Caco-2 (cell line): ENCODE results near the gene ADGRL3. TPM values are rescaled to one million over a fixed set of nuclear protein-coding genes. Genes with fewer than 3 reads are reported as not detected.

Source experiments
- BruUV-seq: library from RNA; stranded (reverse); fragments of 400-500 nt; replicated peaks from 2 replicates; lab custom pipeline; 2021; lab: Mats Ljungman, UMichigan
- CTCF ChIA-PET: fragments of 300-600 bp; sonication (Branson Sonifier 250); formaldehyde crosslinking; loops from one replicate; lab custom pipeline; 2022; ENCODE audit warnings: antibody characterized with exemption; lab: Charles Lee
- POLR2A ChIA-PET: fragments of 300-600 bp; sonication (Branson Sonifier 250); formaldehyde crosslinking; loops from one replicate; lab custom pipeline; 2022; ENCODE audit warnings: antibody characterized with exemption; lab: Charles Lee
- DNase-seq, 2 experiments: peaks; one replicate each; pipeline versions ENCODE4 v3.0.0 to v3.0.0-alpha.2; 2020 to 2022
- H3K27me3 ChIP-seq: replicated peaks from 2 replicates; pipeline ENCODE4 v1.6.0; 2011; ENCODE audit warnings: low read length; ENCODE audit not compliant: control insufficient read depth, insufficient read depth
- H3K36me3 ChIP-seq: 2 replicates; pipeline ENCODE4 v1.5.1; 2011; ENCODE audit warnings: low read length; ENCODE audit not compliant: control insufficient read depth, insufficient read depth
- H3K4me1 ChIP-seq: fragments of 250-450 bp; sonication (Bioruptor Pico); 2 replicates; pipeline ENCODE4 v1.5.1; 2020; ENCODE audit warnings: mild to moderate bottlenecking
- H3K4me3 ChIP-seq: 2 replicates; pipeline ENCODE4 v1.5.1; 2011; ENCODE audit warnings: low read depth, mild to moderate bottlenecking, control low read depth, low read length
- H3K9me3 ChIP-seq: fragments of 250-450 bp; sonication (Bioruptor Pico); 2 replicates; pipeline ENCODE4 v1.5.1; 2020; ENCODE audit warnings: mild to moderate bottlenecking, moderate library complexity
- H3K27ac Mint-ChIP-seq: one replicate; pipeline ENCODE4 v1.8.0; 2022; ENCODE audit warnings: mixed read lengths; ENCODE audit not compliant: unreplicated experiment
- H3K27me3 Mint-ChIP-seq: one replicate; pipeline ENCODE4 v1.8.0; 2022; ENCODE audit warnings: mixed read lengths; ENCODE audit not compliant: insufficient read depth, unreplicated experiment
- H3K36me3 Mint-ChIP-seq: one replicate; pipeline ENCODE4 v1.8.0; 2022; ENCODE audit warnings: mild to moderate bottlenecking, mixed read lengths; ENCODE audit not compliant: insufficient read depth, unreplicated experiment
- H3K4me1 Mint-ChIP-seq: one replicate; pipeline ENCODE4 v1.8.0; 2022; ENCODE audit warnings: low read depth, mixed read lengths; ENCODE audit not compliant: unreplicated experiment
- H3K4me3 Mint-ChIP-seq: one replicate; pipeline ENCODE4 v1.8.0; 2022; ENCODE audit warnings: mild to moderate bottlenecking, moderate library complexity, mixed read lengths; ENCODE audit not compliant: unreplicated experiment
- H3K9me3 Mint-ChIP-seq: one replicate; pipeline ENCODE4 v1.8.0; 2022; ENCODE audit warnings: mixed read lengths; ENCODE audit not compliant: unreplicated experiment
- CTCF ChIP-seq, 2 experiments: fragments of 200-600 bp in 1 of 2; IDR thresholded peaks; 1 replicate in 1 of 2; 2 replicates in 1 of 2; pipeline versions ENCODE4 v1.5.1 to v1.8.0; 2011 to 2022; ENCODE audit warnings: antibody characterized with exemption in 1 of 2, control low read depth in 1 of 2, inconsistent platforms in 1 of 2, low read depth in 1 of 2, low read length in 1 of 2, mild to moderate bottlenecking in 1 of 2, moderate library complexity in 1 of 2; ENCODE audit not compliant: insufficient read depth in 1 of 2, severe bottlenecking in 1 of 2, unreplicated experiment in 1 of 2
- intact Hi-C: fragments of 100-400 bp; cut with micrococcal nuclease; formaldehyde crosslinking; loops from one replicate; pipeline ENCODE4 v1.10.0; 2022; ENCODE audit not compliant: unreplicated experiment
- total RNA-seq: library from RNA; stranded (reverse); gene quantifications from 2 replicates; pipeline ENCODE4 v1.2.3, GENCODE V29; 2022

The ADGRL3 gene
- total RNA-seq, 1 experiment from 2014 or later: 1.5 TPM

GRCh38 chr4:62018537-62018936 lies 818.4 kb downstream of the ADGRL3 start:
- Mint-ChIP-seq H3K4me3 (no peak overlapping the region), H3K9me3 (no peaks in the 10 kb centered on the region), H3K27ac (no peak overlapping the region), H3K4me1 (no peaks in the 10 kb centered on the region), H3K36me3 (no peaks in the 10 kb centered on the region), H3K27me3 (no peaks in the 10 kb centered on the region)
- Histone ChIP-seq H3K36me3 (no peaks in the 10 kb centered on the region), H3K9me3 (no peaks in the 10 kb centered on the region), H3K27me3 (no peaks in the 10 kb centered on the region), H3K4me3 (no peak overlapping the region), H3K4me1 (no peaks in the 10 kb centered on the region)
- intact Hi-C loops: no loop called here
- ChIA-PET CTCF (no interaction called here), POLR2A (no interaction called here)
- DNase-seq: no peak
- no peak for TF ChIP-seq CTCF (IDR thresholded peaks at IDR 0.05; ENCODE audit: insufficient read depth in 1 of 2, low read depth in 1 of 2, low read length in 1 of 2, severe bottlenecking in 1 of 2, unreplicated experiment in 1 of 2)
- no TSS peak for BruUV-seq

- no peaks in the 10 kb centered on the region for H3K4me1 ChIP-seq
These were observed 823.5 kb downstream of the ADGRL3 start for GRCh38 chr4:62023633-62024032.

GRCh38 chr4:62028745-62029144 lies 828.6 kb downstream of the ADGRL3 start:
- intact Hi-C loops: no loop called here
- Mint-ChIP-seq H3K4me3 (no peak overlapping the region), H3K27me3 (no peaks in the 10 kb centered on the region), H3K4me1 (no peaks in the 10 kb centered on the region), H3K27ac (no peak overlapping the region), H3K36me3 (no peaks in the 10 kb centered on the region), H3K9me3 (no peaks in the 10 kb centered on the region)
- no TSS peak for BruUV-seq
- POLR2A ChIA-PET: no interaction called here
- TF ChIP-seq CTCF (IDR thresholded peaks at IDR 0.05; ENCODE audit: insufficient read depth in 1 of 2, low read depth in 1 of 2, low read length in 1 of 2, severe bottlenecking in 1 of 2, unreplicated experiment in 1 of 2): no peak
- no peaks in the 10 kb centered on the region for H3K9me3 ChIP-seq
- H3K36me3 ChIP-seq: no peaks in the 10 kb centered on the region
- CTCF ChIA-PET: no interaction called here
- no peak overlapping the region for H3K4me3 ChIP-seq
- no peaks in the 10 kb centered on the region for H3K4me1 ChIP-seq
- no peak for DNase-seq
- no peaks in the 10 kb centered on the region for H3K27me3 ChIP-seq

More at GRCh38 chr4:62023633-62024032, 823.5 kb downstream of the ADGRL3 start:
- H3K4me1 Mint-ChIP-seq: no peaks in the 10 kb centered on the region
- H3K36me3 Mint-ChIP-seq: no peaks in the 10 kb centered on the region
- intact Hi-C loops: no loop called here
- H3K4me3 Mint-ChIP-seq: no peak overlapping the region
- ChIA-PET POLR2A (no interaction called here), CTCF (no interaction called here)
- H3K9me3 ChIP-seq: no peaks in the 10 kb centered on the region
- no peak for DNase-seq
- TF ChIP-seq CTCF (IDR thresholded peaks at IDR 0.05; ENCODE audit: insufficient read depth in 1 of 2, low read depth in 1 of 2, low read length in 1 of 2, severe bottlenecking in 1 of 2, unreplicated experiment in 1 of 2): no peak
- no peak overlapping the region for H3K27ac Mint-ChIP-seq
- H3K27me3 Mint-ChIP-seq: no peaks in the 10 kb centered on the region
- BruUV-seq: no TSS peak
- H3K27me3 ChIP-seq: no peaks in the 10 kb centered on the region
- no peak overlapping the region for H3K4me3 ChIP-seq
- no peaks in the 10 kb centered on the region for H3K9me3 Mint-ChIP-seq
- no peaks in the 10 kb centered on the region for H3K36me3 ChIP-seq
